C4-2B (cell line): ENCODE measurements around the gene NR3C2.

ENCODE experiments used
- H3K27ac ChIP-seq: fragments of 450-650 bp; 2 replicates; pipeline ENCODE4 v1.5.1; 2017
- ZFX ChIP-seq: fragments of 450-650 bp; IDR thresholded peaks from 2 replicates; pipeline ENCODE4 v1.6.1; 2017
- TF ChIP-seq, protein P1 (sequence below): fragments of 450-650 bp; conservative IDR thresholded peaks from 2 replicates; pipeline ENCODE4 v1.5.1; 2017; ENCODE audit warnings: mild to moderate bottlenecking

The NR3C2 gene

DNA sequence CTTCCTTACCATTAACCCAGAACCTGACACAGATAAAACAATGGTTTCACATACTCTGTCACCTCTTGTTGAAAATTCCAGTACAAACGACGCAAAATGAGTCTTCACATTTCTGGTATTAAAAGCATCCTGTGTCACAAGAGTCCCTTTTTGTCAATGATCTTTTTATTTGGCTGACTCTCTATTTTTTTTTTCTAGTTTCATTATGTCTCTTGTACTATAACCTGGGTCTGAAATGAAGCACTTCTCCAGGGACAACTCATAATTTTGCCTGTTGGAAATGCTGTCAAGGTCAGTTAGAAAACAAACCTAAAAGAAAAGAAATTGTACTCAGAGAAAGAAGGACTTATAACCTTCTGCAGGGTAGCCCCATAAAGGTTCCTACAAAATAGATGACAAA is 93.1 kb downstream of the NR3C2 start:
- H3K27ac ChIP-seq = no peak overlapping the region
- TF ChIP-seq, protein P1, sequence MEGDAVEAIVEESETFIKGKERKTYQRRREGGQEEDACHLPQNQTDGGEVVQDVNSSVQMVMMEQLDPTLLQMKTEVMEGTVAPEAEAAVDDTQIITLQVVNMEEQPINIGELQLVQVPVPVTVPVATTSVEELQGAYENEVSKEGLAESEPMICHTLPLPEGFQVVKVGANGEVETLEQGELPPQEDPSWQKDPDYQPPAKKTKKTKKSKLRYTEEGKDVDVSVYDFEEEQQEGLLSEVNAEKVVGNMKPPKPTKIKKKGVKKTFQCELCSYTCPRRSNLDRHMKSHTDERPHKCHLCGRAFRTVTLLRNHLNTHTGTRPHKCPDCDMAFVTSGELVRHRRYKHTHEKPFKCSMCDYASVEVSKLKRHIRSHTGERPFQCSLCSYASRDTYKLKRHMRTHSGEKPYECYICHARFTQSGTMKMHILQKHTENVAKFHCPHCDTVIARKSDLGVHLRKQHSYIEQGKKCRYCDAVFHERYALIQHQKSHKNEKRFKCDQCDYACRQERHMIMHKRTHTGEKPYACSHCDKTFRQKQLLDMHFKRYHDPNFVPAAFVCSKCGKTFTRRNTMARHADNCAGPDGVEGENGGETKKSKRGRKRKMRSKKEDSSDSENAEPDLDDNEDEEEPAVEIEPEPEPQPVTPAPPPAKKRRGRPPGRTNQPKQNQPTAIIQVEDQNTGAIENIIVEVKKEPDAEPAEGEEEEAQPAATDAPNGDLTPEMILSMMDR = no peak
- TF ChIP-seq ZFX = no peak

DNA sequence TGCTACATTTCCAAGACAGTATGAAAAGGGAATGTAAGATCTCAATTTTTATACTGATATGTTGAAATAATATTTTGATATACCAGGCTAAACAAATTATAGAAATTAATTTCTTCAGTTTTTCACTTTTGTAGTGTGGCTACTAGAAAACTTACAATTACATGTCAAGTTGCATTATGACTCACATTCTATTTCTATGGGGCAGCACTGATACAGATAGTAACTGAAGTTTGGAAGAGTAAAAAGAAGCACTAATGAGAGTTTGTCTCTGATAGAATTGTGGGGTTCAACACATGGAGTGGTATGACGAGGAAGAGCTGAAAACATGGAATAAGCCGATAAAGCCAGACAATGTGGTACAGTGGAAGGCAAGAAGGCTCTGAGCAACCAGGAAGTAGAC is 95.6 kb downstream of the NR3C2 start:
- TF ChIP-seq, protein P1 = no peak
- TF ChIP-seq ZFX = no peak
- H3K27ac ChIP-seq = no peak overlapping the region

DNA sequence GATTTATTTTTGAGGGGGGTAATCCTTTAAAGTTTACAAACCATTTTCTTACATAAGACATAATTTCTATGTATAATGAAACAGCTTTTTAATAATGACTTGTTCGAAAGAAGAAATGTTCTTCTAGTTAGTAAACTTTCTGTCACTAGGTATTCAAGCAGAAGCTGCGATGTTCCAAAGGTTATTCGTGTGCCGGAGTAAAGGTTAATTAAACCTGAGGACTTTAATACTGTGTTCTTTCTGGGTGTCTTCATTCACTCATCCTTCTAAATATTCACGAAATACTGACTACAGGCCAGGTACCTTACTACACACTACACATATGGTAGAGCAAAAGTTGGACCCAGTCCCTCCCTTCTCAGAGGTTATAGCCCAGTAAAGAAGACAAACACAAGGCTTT is 96.7 kb downstream of the NR3C2 start:
- TF ChIP-seq, protein P1 = no peak
- TF ChIP-seq ZFX = no peak
- no peak overlapping the region for H3K27ac ChIP-seq

DNA sequence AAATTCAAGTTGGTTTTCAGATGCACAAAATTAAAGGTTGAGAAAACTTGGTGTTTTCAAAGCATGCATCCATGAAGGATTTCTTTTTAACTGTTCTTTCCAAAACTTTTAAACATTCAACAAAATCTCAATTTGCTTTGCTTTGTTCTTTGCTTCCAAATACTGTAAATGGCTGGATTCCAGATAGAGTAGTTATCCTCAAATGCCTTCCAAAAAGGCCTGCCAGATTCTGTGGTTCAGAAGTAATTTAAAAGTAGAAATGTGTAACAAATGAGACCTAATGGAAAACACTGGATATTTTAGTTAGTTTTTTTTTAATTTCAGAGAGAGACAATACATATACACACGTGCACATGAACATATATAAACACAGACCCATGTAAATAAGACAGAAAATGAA is 97.3 kb downstream of the NR3C2 start:
- H3K27ac ChIP-seq = no peak overlapping the region
- TF ChIP-seq, protein P1 = no peak
- TF ChIP-seq ZFX = no peak

DNA sequence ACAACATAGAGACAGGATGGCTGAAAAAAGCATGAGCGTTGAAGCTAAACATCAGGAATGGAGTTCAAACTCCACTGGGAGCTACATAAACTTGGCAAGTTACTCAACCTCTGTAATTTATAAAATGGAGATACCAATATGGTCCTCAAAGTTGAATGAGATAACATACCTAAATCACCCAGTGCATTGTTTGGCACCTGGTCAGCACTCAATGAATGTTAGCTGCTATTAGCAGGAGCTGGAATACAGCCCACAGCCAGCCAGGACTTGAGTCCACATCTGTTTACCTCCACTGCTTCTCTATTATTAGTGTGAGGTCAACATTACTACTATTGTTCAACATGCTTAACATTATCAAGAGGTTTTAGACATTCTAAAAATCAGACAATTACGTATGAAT is 97.9 kb downstream of the NR3C2 start:
- no peak for TF ChIP-seq ZFX
- TF ChIP-seq, protein P1 = no peak
- no peak overlapping the region for H3K27ac ChIP-seq

DNA sequence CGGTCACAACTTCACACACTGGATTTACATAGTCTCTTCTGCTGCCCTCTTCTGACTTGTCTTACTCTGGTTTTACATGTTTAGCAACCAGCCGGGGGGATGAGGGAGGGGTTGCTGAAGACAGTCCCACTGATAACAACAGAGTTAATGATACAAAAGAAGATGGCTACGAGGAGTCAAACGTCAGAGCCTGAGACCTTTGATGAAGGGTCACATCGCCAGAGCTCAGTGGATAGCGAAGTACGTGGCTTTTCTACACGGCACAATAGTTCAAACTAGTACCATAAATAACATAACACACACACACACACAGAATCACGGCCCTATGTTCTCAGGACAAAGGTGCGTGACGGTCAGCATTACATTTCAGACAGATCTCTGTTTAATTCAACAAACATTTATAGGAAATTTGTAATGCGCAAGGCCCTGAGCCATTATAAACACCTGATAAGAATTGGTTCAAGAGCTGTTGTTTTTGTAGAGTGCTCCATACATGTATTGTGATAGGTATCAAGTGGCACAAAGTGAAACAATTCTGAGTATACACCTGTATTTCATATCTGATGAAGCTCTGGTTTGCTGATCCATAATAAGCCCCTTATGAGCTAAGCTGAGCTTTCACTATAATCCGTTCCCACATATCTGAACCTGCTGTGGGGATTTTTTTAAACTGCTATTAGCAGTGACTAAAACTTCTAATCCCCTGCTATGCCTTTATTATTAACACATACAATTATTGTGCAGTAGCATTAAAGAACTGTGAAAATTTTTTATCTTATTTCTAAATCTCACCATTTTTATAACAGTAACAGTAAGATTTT is 100.0 kb downstream of the NR3C2 start:
- no peak overlapping the region for H3K27ac ChIP-seq
- TF ChIP-seq ZFX = no peak
- TF ChIP-seq, protein P1 = no peak

DNA sequence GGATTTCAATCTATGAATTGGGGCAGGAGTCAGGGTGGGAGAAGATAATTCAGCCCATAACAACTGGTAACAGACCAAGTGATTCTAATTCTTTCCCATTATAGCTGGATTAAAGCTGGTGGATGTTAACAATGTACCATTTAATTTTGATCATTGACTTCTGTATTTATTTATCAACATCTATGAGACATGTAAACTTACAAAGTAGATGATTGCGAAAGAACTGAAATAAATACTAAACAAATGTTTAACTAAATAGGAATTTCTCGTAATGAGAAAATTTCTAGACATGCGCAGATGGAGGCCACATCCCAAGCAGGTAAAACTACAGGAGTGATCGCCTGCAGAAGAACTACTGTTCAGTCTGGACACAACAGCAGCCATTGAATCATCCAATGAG is 107.1 kb downstream of the NR3C2 start:
- no peak overlapping the region for H3K27ac ChIP-seq
- no peak for TF ChIP-seq ZFX
- TF ChIP-seq, protein P1 = no peak
